Measurements from ENCODE around the gene RABGAP1. TPM values are rescaled to one million over a fixed set of nuclear protein-coding genes. Genes with fewer than 3 reads are reported as not detected.

Gene RABGAP1
- total RNA-seq, 1 donor from 2014 or later, result 58.1 TPM

DNA sequence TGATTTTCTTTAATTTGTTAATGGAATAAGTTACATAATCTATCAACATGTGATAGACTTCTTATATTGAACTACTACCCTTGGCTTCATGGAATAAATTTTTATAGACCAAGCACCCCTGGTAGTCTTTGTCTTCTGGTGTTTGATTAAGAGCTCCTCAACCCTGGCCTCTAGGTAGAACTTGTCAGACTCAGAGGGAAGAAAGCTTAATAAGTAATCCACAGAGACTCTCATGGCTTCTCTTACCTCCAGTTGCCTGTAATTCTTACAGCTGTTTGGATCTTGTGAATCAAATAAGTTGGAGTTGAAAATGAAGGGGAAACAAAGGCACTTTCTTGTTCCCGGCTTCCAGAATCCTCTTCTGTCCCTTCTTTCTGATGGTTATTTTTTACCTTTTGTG is 85.6 kb downstream of the RABGAP1 start:
- TF ChIP-seq, protein P1, sequence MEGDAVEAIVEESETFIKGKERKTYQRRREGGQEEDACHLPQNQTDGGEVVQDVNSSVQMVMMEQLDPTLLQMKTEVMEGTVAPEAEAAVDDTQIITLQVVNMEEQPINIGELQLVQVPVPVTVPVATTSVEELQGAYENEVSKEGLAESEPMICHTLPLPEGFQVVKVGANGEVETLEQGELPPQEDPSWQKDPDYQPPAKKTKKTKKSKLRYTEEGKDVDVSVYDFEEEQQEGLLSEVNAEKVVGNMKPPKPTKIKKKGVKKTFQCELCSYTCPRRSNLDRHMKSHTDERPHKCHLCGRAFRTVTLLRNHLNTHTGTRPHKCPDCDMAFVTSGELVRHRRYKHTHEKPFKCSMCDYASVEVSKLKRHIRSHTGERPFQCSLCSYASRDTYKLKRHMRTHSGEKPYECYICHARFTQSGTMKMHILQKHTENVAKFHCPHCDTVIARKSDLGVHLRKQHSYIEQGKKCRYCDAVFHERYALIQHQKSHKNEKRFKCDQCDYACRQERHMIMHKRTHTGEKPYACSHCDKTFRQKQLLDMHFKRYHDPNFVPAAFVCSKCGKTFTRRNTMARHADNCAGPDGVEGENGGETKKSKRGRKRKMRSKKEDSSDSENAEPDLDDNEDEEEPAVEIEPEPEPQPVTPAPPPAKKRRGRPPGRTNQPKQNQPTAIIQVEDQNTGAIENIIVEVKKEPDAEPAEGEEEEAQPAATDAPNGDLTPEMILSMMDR (IDR thresholded peaks at IDR 0.05), result no peak
- CTCF ChIA-PET, result interaction anchor here (0.7 kb wide), 1 partner anchor 156 kb away, joined by 3 read pairs; no protein-coding TSS in a partner anchor

DNA sequence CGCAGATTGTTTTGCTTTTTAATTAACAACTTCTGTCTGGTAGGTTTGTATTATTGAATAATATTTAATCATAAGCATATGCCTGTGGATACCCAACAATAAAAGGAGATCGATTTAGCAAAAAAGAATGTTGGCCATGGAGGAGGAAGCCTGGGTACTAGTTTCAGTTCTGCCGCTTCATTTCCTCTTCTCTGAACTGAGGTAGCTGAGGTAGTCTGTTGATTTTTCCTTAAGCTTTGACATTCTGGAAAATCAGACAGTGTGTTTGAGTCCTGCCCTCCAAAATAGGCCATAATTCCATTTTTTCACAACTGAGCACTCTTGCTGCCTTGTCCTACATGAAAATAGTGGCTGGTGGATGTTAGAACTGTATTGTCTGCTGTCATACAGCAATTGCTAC is 86.7 kb downstream of the RABGAP1 start:
- TF ChIP-seq, protein P1 (IDR thresholded peaks at IDR 0.05), result no peak
- Mint-ChIP-seq H3K27me3 (no peaks in the 10 kb centered on the region), H3K36me3 (ENCODE audit: low read depth) (peaks cover 42% of the 10 kb centered on the region), H3K4me1 (peaks cover 20% of the 10 kb centered on the region), H3K27ac (no peak overlapping the region), H3K9me3 (no peaks in the 10 kb centered on the region), H3K4me3 (no peak overlapping the region)
- no peak for DNase-seq
- CTCF ChIA-PET, result no interaction called here
- POLR2A ChIA-PET, result no interaction called here
- no peak for ATAC-seq (ENCODE audit: low read depth)
- intact Hi-C loops (cut with micrococcal nuclease), result no loop called here

More for the DNA sequence above, 85.6 kb downstream of the RABGAP1 start:
- no peaks in the 10 kb centered on the region for H3K9me3 Mint-ChIP-seq
- H3K27me3 Mint-ChIP-seq, result no peaks in the 10 kb centered on the region
- H3K4me3 Mint-ChIP-seq, result no peak overlapping the region
- POLR2A ChIA-PET, result interaction anchor here (0.6 kb wide), 1 partner anchor 1964 kb away, joined by 3 read pairs; no protein-coding TSS in a partner anchor
- intact Hi-C loops (cut with micrococcal nuclease), result no loop called here
- H3K27ac Mint-ChIP-seq, result no peak overlapping the region
- no peak for ATAC-seq (ENCODE audit: low read depth)
- DNase-seq, result no peak
- peaks cover 44% of the 10 kb centered on the region for H3K36me3 Mint-ChIP-seq (ENCODE audit: low read depth)
- H3K4me1 Mint-ChIP-seq, result peaks cover 20% of the 10 kb centered on the region

DNA sequence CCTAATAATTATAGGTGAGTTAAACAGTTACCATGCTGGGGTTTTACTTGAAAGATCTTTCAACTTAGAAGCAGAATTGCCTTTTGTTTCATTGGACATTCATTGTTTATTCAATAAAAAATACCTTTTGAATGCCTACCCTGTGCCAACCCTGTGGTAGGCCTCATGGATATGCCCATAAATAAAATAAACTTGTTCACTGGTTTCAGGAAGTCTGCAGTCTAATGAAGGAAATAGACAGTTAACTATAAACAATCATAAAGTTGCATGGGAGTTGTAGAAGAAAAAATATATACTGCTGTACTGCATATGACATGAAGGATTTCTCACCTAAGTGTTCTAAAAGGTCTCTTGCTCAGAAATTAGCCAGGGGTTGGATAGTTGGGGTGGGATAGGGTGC is 87.3 kb downstream of the RABGAP1 start:
- Mint-ChIP-seq H3K4me1 (peaks cover 25% of the 10 kb centered on the region), H3K36me3 (ENCODE audit: low read depth) (peaks cover 39% of the 10 kb centered on the region), H3K4me3 (no peak overlapping the region), H3K27ac (no peak overlapping the region), H3K9me3 (no peaks in the 10 kb centered on the region), H3K27me3 (no peaks in the 10 kb centered on the region)
- ATAC-seq (ENCODE audit: low read depth) (no peak), DNase-seq (no peak)
- TF ChIP-seq, protein P1 (IDR thresholded peaks at IDR 0.05), result no peak
- ChIA-PET CTCF (no interaction called here), POLR2A (no interaction called here)
- intact Hi-C loops (cut with micrococcal nuclease), result no loop called here

DNA sequence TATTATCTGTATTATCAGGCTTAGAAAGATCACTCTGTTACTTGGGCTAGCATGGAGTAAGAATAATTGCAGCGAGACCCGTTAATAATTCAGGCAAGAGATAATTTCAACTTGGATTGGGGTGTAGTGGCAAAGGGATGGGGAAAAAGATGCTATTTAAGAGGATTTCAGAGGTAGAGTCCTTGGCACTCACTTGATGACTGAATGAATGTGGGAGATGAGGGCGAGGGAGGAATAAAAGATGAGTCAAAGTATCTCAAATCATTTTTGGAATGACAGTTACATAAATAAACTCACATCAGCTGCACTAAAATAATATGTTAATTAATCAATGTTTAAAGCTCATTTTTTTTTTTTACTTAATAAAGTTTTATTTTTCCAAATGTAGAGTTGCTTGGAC is 88.2 kb downstream of the RABGAP1 start:
- peaks cover 32% of the 10 kb centered on the region for H3K4me1 Mint-ChIP-seq
- peaks cover 37% of the 10 kb centered on the region for H3K36me3 Mint-ChIP-seq (ENCODE audit: low read depth)
- no peak for ATAC-seq (ENCODE audit: low read depth)

DNA sequence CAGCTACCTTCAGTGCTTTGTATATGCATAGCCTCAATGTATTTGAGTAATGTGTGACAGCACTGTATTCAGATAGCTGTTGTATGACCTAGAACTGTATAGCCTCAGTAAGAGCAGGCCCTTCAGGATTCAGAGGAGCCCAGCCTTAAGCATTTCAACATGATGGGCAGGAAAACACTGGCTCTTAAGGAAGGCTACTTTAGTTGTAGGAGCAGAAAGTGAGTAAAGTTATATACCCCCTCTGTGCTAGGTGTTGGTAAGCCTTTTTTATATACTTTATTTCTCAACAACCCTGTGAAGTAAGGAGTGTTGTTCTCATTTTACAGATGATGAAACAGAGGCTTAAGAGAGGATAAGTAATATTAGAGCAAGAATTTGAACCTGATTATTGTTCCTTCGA is 91.1 kb downstream of the RABGAP1 start:
- Mint-ChIP-seq H3K4me1 (peaks cover 37% of the 10 kb centered on the region), H3K9me3 (no peaks in the 10 kb centered on the region), H3K27me3 (no peaks in the 10 kb centered on the region), H3K4me3 (no peak overlapping the region), H3K36me3 (ENCODE audit: low read depth) (peaks cover 42% of the 10 kb centered on the region), H3K27ac (no peak overlapping the region)
- TF ChIP-seq, protein P1 (IDR thresholded peaks at IDR 0.05), result no peak
- DNase-seq, result no peak
- ChIA-PET CTCF (no interaction called here), POLR2A (no interaction called here)
- intact Hi-C loops (cut with micrococcal nuclease), result no loop called here
- no peak for ATAC-seq (ENCODE audit: low read depth)

More for the DNA sequence above, 88.2 kb downstream of the RABGAP1 start:
- Mint-ChIP-seq H3K4me3 (no peak overlapping the region), H3K27me3 (no peaks in the 10 kb centered on the region), H3K9me3 (no peaks in the 10 kb centered on the region), H3K27ac (no peak overlapping the region)
- ChIA-PET POLR2A (no interaction called here), CTCF (no interaction called here)
- intact Hi-C loops (cut with micrococcal nuclease), result no loop called here
- DNase-seq, result no peak
- TF ChIP-seq, protein P1 (IDR thresholded peaks at IDR 0.05), result no peak
